Measurements from ENCODE around the gene NR1H4.

The NR1H4 gene

DNA sequence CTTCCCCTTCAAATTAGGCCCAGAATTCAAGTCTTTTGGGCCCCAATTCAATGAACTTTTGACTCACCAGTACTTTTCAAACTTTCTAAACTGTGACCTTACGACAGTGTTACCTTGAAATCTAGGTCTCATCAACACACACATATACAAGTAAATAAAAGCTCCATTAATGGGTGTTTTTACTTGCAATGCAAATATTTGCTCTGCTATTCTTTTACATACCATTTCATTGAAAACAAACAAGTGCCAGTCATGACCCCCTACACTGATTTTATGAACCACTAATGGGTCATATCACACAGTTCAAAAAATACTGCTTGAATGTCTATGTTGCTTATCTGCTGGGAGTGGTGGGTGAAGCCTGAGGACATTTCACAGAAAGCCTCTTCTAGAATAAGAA lies 9.1 kb upstream of the NR1H4 start:
- no peak for DNase-seq (ENCODE audit: extremely low read depth, low read depth)
- no peak overlapping the region for H3K4me3 ChIP-seq (replicated peaks; ENCODE audit: low read depth, low read length)
- TF ChIP-seq, protein P1, sequence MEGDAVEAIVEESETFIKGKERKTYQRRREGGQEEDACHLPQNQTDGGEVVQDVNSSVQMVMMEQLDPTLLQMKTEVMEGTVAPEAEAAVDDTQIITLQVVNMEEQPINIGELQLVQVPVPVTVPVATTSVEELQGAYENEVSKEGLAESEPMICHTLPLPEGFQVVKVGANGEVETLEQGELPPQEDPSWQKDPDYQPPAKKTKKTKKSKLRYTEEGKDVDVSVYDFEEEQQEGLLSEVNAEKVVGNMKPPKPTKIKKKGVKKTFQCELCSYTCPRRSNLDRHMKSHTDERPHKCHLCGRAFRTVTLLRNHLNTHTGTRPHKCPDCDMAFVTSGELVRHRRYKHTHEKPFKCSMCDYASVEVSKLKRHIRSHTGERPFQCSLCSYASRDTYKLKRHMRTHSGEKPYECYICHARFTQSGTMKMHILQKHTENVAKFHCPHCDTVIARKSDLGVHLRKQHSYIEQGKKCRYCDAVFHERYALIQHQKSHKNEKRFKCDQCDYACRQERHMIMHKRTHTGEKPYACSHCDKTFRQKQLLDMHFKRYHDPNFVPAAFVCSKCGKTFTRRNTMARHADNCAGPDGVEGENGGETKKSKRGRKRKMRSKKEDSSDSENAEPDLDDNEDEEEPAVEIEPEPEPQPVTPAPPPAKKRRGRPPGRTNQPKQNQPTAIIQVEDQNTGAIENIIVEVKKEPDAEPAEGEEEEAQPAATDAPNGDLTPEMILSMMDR (IDR thresholded peaks at IDR 0.05; ENCODE audit: low read depth, low read length, missing control alignments): no peak

- no peak overlapping the region for H3K4me3 ChIP-seq (replicated peaks; ENCODE audit: low read depth, low read length)
- no peak for DNase-seq (ENCODE audit: extremely low read depth, low read depth)
- TF ChIP-seq, protein P1 (IDR thresholded peaks at IDR 0.05; ENCODE audit: low read depth, low read length, missing control alignments): no peak
These were observed 5.5 kb upstream of the NR1H4 start for GRCh38 chr12:100468126-100468525.

- no peak overlapping the region for H3K4me3 ChIP-seq (replicated peaks; ENCODE audit: low read depth, low read length)
- TF ChIP-seq, protein P1 (IDR thresholded peaks at IDR 0.05; ENCODE audit: low read depth, low read length, missing control alignments): no peak
- DNase-seq (ENCODE audit: extremely low read depth, low read depth): no peak
These were observed 1.3 kb upstream of the NR1H4 start for GRCh38 chr12:100472325-100472724.

GRCh38 chr12:100473050-100473715 lies 483 bp upstream of the NR1H4 start:
- DNase-seq (ENCODE audit: extremely low read depth, low read depth): no peak
- TF ChIP-seq, protein P1 (IDR thresholded peaks at IDR 0.05; ENCODE audit: low read depth, low read length, missing control alignments): no peak
- no peak overlapping the region for H3K4me3 ChIP-seq (replicated peaks; ENCODE audit: low read depth, low read length)

- no peak for DNase-seq (ENCODE audit: extremely low read depth, low read depth)
- TF ChIP-seq, protein P1 (IDR thresholded peaks at IDR 0.05; ENCODE audit: low read depth, low read length, missing control alignments): no peak
- H3K4me3 ChIP-seq (replicated peaks; ENCODE audit: low read depth, low read length): no peak overlapping the region
These were observed 951 bp downstream of the NR1H4 start for GRCh38 chr12:100474617-100475016.

- H3K4me3 ChIP-seq (replicated peaks; ENCODE audit: low read depth, low read length): no peak overlapping the region
- TF ChIP-seq, protein P1 (IDR thresholded peaks at IDR 0.05; ENCODE audit: low read depth, low read length, missing control alignments): no peak
- DNase-seq (ENCODE audit: extremely low read depth, low read depth): no peak
These were observed 2.5 kb downstream of the NR1H4 start for GRCh38 chr12:100476013-100476751.
